GM23338 (cell line): Measurements from ENCODE around the gene PMEL. TPM values are rescaled to one million over a fixed set of nuclear protein-coding genes. Genes with fewer than 3 reads are reported as not detected.
A peak's percentile ranks its signal among the peaks of the same experiment; 100 is the strongest.

Experiments used
- ATAC-seq: fragments of 200-7000 bp; cut with Tn5 transposase; 3 replicates; pipeline ENCODE4 v1.9.1; 2020
- DNase-seq: peaks from one replicate; pipeline ENCODE4 v3.0.0-alpha.2; 2015; ENCODE audit warnings: low spot score
- H2AFZ ChIP-seq: fragments of 200-600 bp; sonication (generic); 2 replicates; pipeline ENCODE4 v1.8.0; 2016; ENCODE audit warnings: antibody characterized with exemption, mild to moderate bottlenecking, moderate library complexity
- H3F3A ChIP-seq: fragments of 200-600 bp; sonication (generic); replicated peaks from 2 replicates; pipeline ENCODE4 v1.8.0; 2017; ENCODE audit warnings: antibody characterized with exemption, mixed run types, low read depth
- H3K27ac ChIP-seq: fragments of 200-600 bp; sonication (generic); 2 replicates; pipeline ENCODE4 v1.6.1; 2016; ENCODE audit warnings: low read depth
- H3K27me3 ChIP-seq: fragments of 200-600 bp; sonication (generic); 2 replicates; pipeline ENCODE4 v1.8.0; 2016; ENCODE audit warnings: mild to moderate bottlenecking, mixed run types, moderate library complexity; ENCODE audit not compliant: insufficient read depth
- H3K36me3 ChIP-seq: fragments of 200-600 bp; sonication (generic); 2 replicates; pipeline ENCODE4 v1.8.0; 2016; ENCODE audit warnings: mild to moderate bottlenecking; ENCODE audit not compliant: insufficient read depth
- H3K4me1 ChIP-seq: fragments of 200-600 bp; sonication (generic); 2 replicates; pipeline ENCODE4 v1.8.0; 2016; ENCODE audit warnings: mild to moderate bottlenecking, moderate library complexity; ENCODE audit not compliant: insufficient read depth
- H3K4me2 ChIP-seq: fragments of 200-600 bp; sonication (generic); 2 replicates; pipeline ENCODE4 v1.7.1; 2017; ENCODE audit warnings: mixed run types
- H3K4me3 ChIP-seq: fragments of 200-600 bp; sonication (generic); 2 replicates; pipeline ENCODE4 v1.6.1; 2016; ENCODE audit warnings: mixed run types
- H3K79me2 ChIP-seq: fragments of 200-600 bp; sonication (generic); replicated peaks from 2 replicates; pipeline ENCODE4 v1.8.0; 2017; ENCODE audit warnings: mild to moderate bottlenecking; ENCODE audit not compliant: insufficient read depth
- H3K9me2 ChIP-seq: fragments of 200-600 bp; sonication (generic); 2 replicates; pipeline ENCODE4 v1.8.0; 2017; ENCODE audit not compliant: insufficient read depth
- H4K20me1 ChIP-seq: fragments of 200-600 bp; sonication (generic); replicated peaks from 2 replicates; pipeline ENCODE4 v1.8.0; 2017; ENCODE audit warnings: mild to moderate bottlenecking; ENCODE audit not compliant: insufficient read depth
- H3K27ac Mint-ChIP-seq: 2 replicates; pipeline ENCODE4 v1.8.0; 2020; ENCODE audit warnings: inconsistent platforms, mild to moderate bottlenecking, moderate library complexity, mixed read lengths
- H3K27me3 Mint-ChIP-seq: 3 replicates; pipeline ENCODE4 v1.8.0; 2022; ENCODE audit warnings: low read depth, mild to moderate bottlenecking, moderate library complexity, mixed read lengths, inconsistent platforms; ENCODE audit not compliant: insufficient read depth, poor library complexity
- H3K36me3 Mint-ChIP-seq: 3 replicates; pipeline ENCODE4 v1.8.0; 2021; ENCODE audit warnings: low read depth, mild to moderate bottlenecking, inconsistent platforms, moderate library complexity, mixed read lengths
- H3K4me1 Mint-ChIP-seq: 3 replicates; pipeline ENCODE4 v1.8.0; 2020; ENCODE audit warnings: mild to moderate bottlenecking, inconsistent platforms, mixed read lengths
- H3K4me3 Mint-ChIP-seq: 3 replicates; pipeline ENCODE4 v1.8.0; 2021; ENCODE audit warnings: moderate library complexity, mild to moderate bottlenecking, inconsistent platforms, mixed read lengths
- H3K9me3 Mint-ChIP-seq: 3 replicates; pipeline ENCODE4 v1.8.0; 2020; ENCODE audit warnings: moderate library complexity, mild to moderate bottlenecking, inconsistent platforms, mixed read lengths
- CTCF ChIP-seq, 2 experiments: fragments of 200-600 bp in 1 of 2; sonication (generic) in 1 of 2; conservative IDR thresholded peaks; 2 replicates each; pipeline versions ENCODE4 v1.5.1 to v1.6.1; 2016 to 2017; ENCODE audit warnings: antibody characterized with exemption in 2 of 2, low read depth in 2 of 2, mild to moderate bottlenecking in 2 of 2, moderate library complexity in 1 of 2
- EZH2 ChIP-seq: fragments of 200-600 bp; sonication (generic); IDR thresholded peaks from one replicate; pipeline ENCODE4 v1.8.0; 2017; ENCODE audit warnings: antibody characterized with exemption, mild to moderate bottlenecking, low read depth; ENCODE audit not compliant: unreplicated experiment
- EZH2phosphoT487 ChIP-seq: fragments of 200-600 bp; sonication (generic); IDR thresholded peaks from one replicate; pipeline ENCODE4 v1.8.1; 2018; ENCODE audit warnings: antibody characterized with exemption; ENCODE audit not compliant: unreplicated experiment
- JUNB ChIP-seq: IDR thresholded peaks from one replicate; pipeline ENCODE4 v1.6.1; 2016; ENCODE audit warnings: antibody characterized with exemption; ENCODE audit not compliant: unreplicated experiment
- NANOG ChIP-seq: IDR thresholded peaks from 2 replicates; pipeline ENCODE4 v1.6.1; 2016; ENCODE audit warnings: antibody characterized with exemption, borderline replicate concordance
- REST ChIP-seq: IDR thresholded peaks from one replicate; pipeline ENCODE4 v1.6.1; 2018; ENCODE audit warnings: antibody characterized with exemption; ENCODE audit not compliant: unreplicated experiment
- STAT1 ChIP-seq: IDR thresholded peaks from one replicate; pipeline ENCODE4 v1.6.1; 2016; ENCODE audit warnings: antibody characterized with exemption; ENCODE audit not compliant: unreplicated experiment
- ZNF114 ChIP-seq: fragments of 250-450 bp; sonication (Bioruptor Pico); IDR thresholded peaks from 2 replicates; pipeline ENCODE4 v1.5.0; 2020; ENCODE audit warnings: mild to moderate bottlenecking, moderate library complexity
- ZNF331 ChIP-seq: fragments of 250-450 bp; sonication (Bioruptor Pico); IDR thresholded peaks from 2 replicates; pipeline ENCODE4 v1.5.0; 2020; ENCODE audit warnings: low read depth, mild to moderate bottlenecking, moderate library complexity
- polyA plus RNA-seq: library from polyadenylated mRNA; unstranded; fragments of >200 nt; fragmentation: Nextera tagmentation; extraction: Ambion mirVana; gene quantifications from 2 replicates; pipeline ENCODE4 v1.2.1, GENCODE V29; 2016
- total RNA-seq: library from RNA; depleted of rRNA; stranded (reverse); fragments of >200 nt; shearing (Covaris generic); gene quantifications from 2 replicates; pipeline ENCODE4 v1.2.3, GENCODE V29; 2014
- TF ChIP-seq, protein P1 (sequence below): IDR thresholded peaks from 2 replicates; pipeline ENCODE4 v1.6.1; 2016; ENCODE audit warnings: antibody characterized with exemption

Gene PMEL
- total and polyA plus RNA-seq, 2 experiments from 2014 or later: 68.1 to 108 TPM

- no peak for TF ChIP-seq CTCF (conservative IDR thresholded peaks at IDR 0.05; ENCODE audit: low read depth in 2 of 2)
- TF ChIP-seq REST: no peak
- TF ChIP-seq, protein P1, sequence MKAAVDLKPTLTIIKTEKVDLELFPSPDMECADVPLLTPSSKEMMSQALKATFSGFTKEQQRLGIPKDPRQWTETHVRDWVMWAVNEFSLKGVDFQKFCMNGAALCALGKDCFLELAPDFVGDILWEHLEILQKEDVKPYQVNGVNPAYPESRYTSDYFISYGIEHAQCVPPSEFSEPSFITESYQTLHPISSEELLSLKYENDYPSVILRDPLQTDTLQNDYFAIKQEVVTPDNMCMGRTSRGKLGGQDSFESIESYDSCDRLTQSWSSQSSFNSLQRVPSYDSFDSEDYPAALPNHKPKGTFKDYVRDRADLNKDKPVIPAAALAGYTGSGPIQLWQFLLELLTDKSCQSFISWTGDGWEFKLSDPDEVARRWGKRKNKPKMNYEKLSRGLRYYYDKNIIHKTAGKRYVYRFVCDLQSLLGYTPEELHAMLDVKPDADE: no peak
- no peak for TF ChIP-seq STAT1
These were observed 19.0 kb upstream of the PMEL start (continued) for GRCh38 chr12:55984861-55985260.

DNA sequence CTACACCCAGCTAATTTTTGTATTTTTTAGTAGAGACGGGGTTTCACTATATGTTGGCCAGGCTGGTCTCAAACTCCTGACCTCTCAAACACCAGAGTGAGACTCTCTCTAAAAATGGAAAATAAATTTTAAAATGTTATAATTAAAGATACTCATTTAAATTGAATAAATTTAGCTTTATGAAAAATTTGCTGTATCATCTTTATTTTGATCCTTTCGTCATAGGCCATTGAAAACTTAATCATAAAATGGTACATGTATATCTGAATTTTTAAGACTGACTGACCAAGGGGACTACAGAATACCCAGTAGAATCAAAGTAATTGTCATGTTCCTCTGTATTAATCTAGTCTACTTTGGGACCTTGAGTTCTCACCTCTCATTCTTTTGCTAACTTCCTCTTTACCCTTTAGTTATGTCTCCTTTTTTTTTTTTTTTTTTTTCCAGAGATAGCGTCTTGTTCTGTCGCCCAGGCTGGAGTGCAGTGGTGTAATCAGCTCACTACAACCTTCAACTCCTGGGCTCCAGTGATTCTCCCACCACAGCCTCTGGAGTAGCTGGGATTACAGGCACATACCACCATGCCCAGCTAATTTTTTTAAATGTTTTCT, 17.5 kb upstream of the PMEL start:
- Mint-ChIP-seq H3K4me1 (peaks cover 3% of the 10 kb centered on the region; the same call in 1 of the 3 replicates), H3K27me3 (peaks cover 2% of the 10 kb centered on the region), H3K27ac (peak overlapping the region; percentile 87), H3K36me3 (peaks cover 41% of the 10 kb centered on the region), H3K4me3 (no peak overlapping the region), H3K9me3 (no peaks in the 10 kb centered on the region)
- Histone ChIP-seq H3F3A (peaks cover 13% of the 10 kb centered on the region; the same call in 1 of the 2 replicates), H3K79me2 (peaks cover 20% of the 10 kb centered on the region; the same call in 1 of the 2 replicates), H4K20me1 (peaks cover 8% of the 10 kb centered on the region), H3K27me3 (no peaks in the 10 kb centered on the region), H3K4me2 (no peak overlapping the region), H3K9me2 (no peaks in the 10 kb centered on the region), H3K4me3 (no peak overlapping the region), H2AFZ (no peak overlapping the region), H3K4me1 (no peaks in the 10 kb centered on the region), H3K27ac (0 out of 2 replicates have a peak overlapping the region, but pooled peaks have one; percentile 19), H3K36me3 (peaks cover 6% of the 10 kb centered on the region; the same call in 1 of the 2 replicates)
- ATAC-seq: no peak
- DNase-seq: no peak
- no peak for TF ChIP-seq EZH2phosphoT487
- TF ChIP-seq ZNF331 (CRISPR knock-in tag): no peak
- TF ChIP-seq CTCF (conservative IDR thresholded peaks at IDR 0.05; ENCODE audit: low read depth in 2 of 2): no peak
- TF ChIP-seq STAT1: no peak
- TF ChIP-seq, protein P1: no peak
- TF ChIP-seq JUNB: no peak
- no peak for TF ChIP-seq ZNF114 (CRISPR knock-in tag)
- TF ChIP-seq EZH2: no peak
- TF ChIP-seq NANOG: no peak
